H1 (cell line): ENCODE results near the gene WWP2. TPM values are rescaled to one million over a fixed set of nuclear protein-coding genes. Genes with fewer than 3 reads are reported as not detected.

Source experiments
- CTCF ChIA-PET: fragments of 300-600 bp; sonication (Branson Sonifier 250); formaldehyde crosslinking; loops from one replicate; lab custom pipeline; 2021; ENCODE audit not compliant: partially characterized antibody; lab: Charles Lee
- POLR2A ChIA-PET: fragments of 300-600 bp; sonication (Branson Sonifier 250); formaldehyde crosslinking; loops from one replicate; lab custom pipeline; 2021; ENCODE audit warnings: inconsistent platforms; ENCODE audit not compliant: partially characterized antibody; lab: Charles Lee
- DNase-seq, 2 experiments: peaks; one replicate each; pipeline versions ENCODE4 v3.0.0 to v3.0.0-alpha.2; 2010 to 2022; ENCODE audit warnings: low spot score in 2 of 2, low read depth in 1 of 2, mixed read lengths in 1 of 2
- FAIRE-seq: peaks from 2 replicates; lab custom pipeline; 2011; peaks lifted over from hg19 to GRCh38; lab: Jason Lieb, UNC
- H2AFZ ChIP-seq: 2 replicates; pipeline ENCODE4 v1.8.1; 2012; ENCODE audit warnings: low read length, inconsistent platforms
- H2AK5ac ChIP-seq: 2 replicates; pipeline ENCODE4 v1.6.1; 2013; ENCODE audit warnings: low read depth, low read length
- H2BK120ac ChIP-seq: replicated peaks from 2 replicates; pipeline ENCODE3; 2013; ENCODE audit warnings: low read depth, low read length, inconsistent platforms
- H2BK12ac ChIP-seq: 2 replicates; pipeline ENCODE4 v1.6.1; 2013; ENCODE audit warnings: low read depth, low read length
- H2BK15ac ChIP-seq: 2 replicates; pipeline ENCODE4 v1.6.1; 2013; ENCODE audit warnings: low read length
- H2BK20ac ChIP-seq: 2 replicates; pipeline ENCODE4 v1.6.1; 2013; ENCODE audit warnings: low read length
- H2BK5ac ChIP-seq: 2 replicates; pipeline ENCODE4 v1.6.1; 2013; ENCODE audit warnings: low read depth, low read length
- H3K14ac ChIP-seq: 2 replicates; pipeline ENCODE4 v1.6.1; 2013; ENCODE audit warnings: inconsistent platforms; ENCODE audit not compliant: insufficient read length
- H3K18ac ChIP-seq: 2 replicates; pipeline ENCODE4 v1.6.1; 2013; ENCODE audit warnings: low read length; ENCODE audit errors: extremely low read depth
- H3K23ac ChIP-seq: 2 replicates; pipeline ENCODE4 v1.6.1; 2013; ENCODE audit warnings: inconsistent platforms; ENCODE audit not compliant: insufficient read length
- H3K23me2 ChIP-seq: 2 replicates; pipeline ENCODE4 v1.6.1; 2013; ENCODE audit warnings: low read depth, low read length
- H3K27ac ChIP-seq: 2 replicates; pipeline ENCODE4 v1.6.1; 2011; ENCODE audit warnings: low read depth, low read length, inconsistent platforms
- H3K27me3 ChIP-seq, 4 experiments: replicated peaks in 1 of 4; 1 replicate in 1 of 4; 2 replicates in 3 of 4; pipeline versions ENCODE4 v1.6.1 to v1.8.1; 2011 to 2013; ENCODE audit warnings: low read length in 3 of 4, mild to moderate bottlenecking in 3 of 4, inconsistent platforms in 2 of 4, mixed read lengths in 2 of 4, moderate library complexity in 1 of 4; ENCODE audit not compliant: control insufficient read depth in 3 of 4, insufficient read depth in 3 of 4; ENCODE audit errors: extremely low read depth in 1 of 4
- H3K36me3 ChIP-seq, 4 experiments: 2 replicates each; pipeline versions ENCODE4 v1.6.1 to v1.8.1; 2011 to 2013; ENCODE audit warnings: mild to moderate bottlenecking in 4 of 4, low read length in 3 of 4, moderate library complexity in 2 of 4, control low read depth in 1 of 4, inconsistent platforms in 1 of 4; ENCODE audit not compliant: insufficient read depth in 4 of 4, control insufficient read depth in 2 of 4
- H3K4ac ChIP-seq: replicated peaks from 2 replicates; pipeline ENCODE3; 2013; ENCODE audit warnings: low read length, low read depth, mixed read lengths, inconsistent platforms; ENCODE audit not compliant: insufficient read length
- H3K4me1 ChIP-seq, 4 experiments: replicated peaks in 1 of 4; 1 replicate in 1 of 4; 2 replicates in 3 of 4; pipeline versions ENCODE4 v1.6.1 to v1.8.1; 2011 to 2013; ENCODE audit warnings: low read length in 3 of 4, inconsistent platforms in 2 of 4, mixed read lengths in 1 of 4; ENCODE audit not compliant: insufficient read depth in 4 of 4, control insufficient read depth in 3 of 4
- H3K4me2 ChIP-seq, 2 experiments: 2 replicates each; pipeline versions ENCODE4 v1.6.1 to v1.8.1; 2011 to 2013; ENCODE audit warnings: low read depth in 2 of 2, low read length in 2 of 2, control low read depth in 1 of 2, inconsistent platforms in 1 of 2, mild to moderate bottlenecking in 1 of 2; ENCODE audit not compliant: insufficient read depth in 1 of 2
- H3K4me3 ChIP-seq, 4 experiments: fragments of 200-600, 300-600 bp in 1 of 4; sonication (generic), shearing (Covaris generic), sonication (Bioruptor Twin) in 1 of 4; 2 replicates each; pipeline versions ENCODE4 v1.5.1 to v1.8.1; 2011 to 2016; ENCODE audit warnings: low read length in 4 of 4, low read depth in 3 of 4, control low read depth in 2 of 4, inconsistent platforms in 2 of 4, mild to moderate bottlenecking in 2 of 4, mixed read lengths in 1 of 4, moderate library complexity in 1 of 4; ENCODE audit not compliant: insufficient read depth in 2 of 4; ENCODE audit errors: extremely low read depth in 1 of 4
- H3K56ac ChIP-seq: replicated peaks from 2 replicates; pipeline ENCODE3; 2013; ENCODE audit warnings: low read depth, mild to moderate bottlenecking, mixed read lengths, low read length, inconsistent platforms; ENCODE audit not compliant: insufficient read length
- H3K79me1 ChIP-seq: 2 replicates; pipeline ENCODE4 v1.6.1; 2013; ENCODE audit warnings: low read depth, low read length, control low read depth
- H3K79me2 ChIP-seq, 2 experiments: 2 replicates each; pipeline versions ENCODE4 v1.6.1 to v1.8.1; 2012 to 2013; ENCODE audit warnings: low read length in 2 of 2, mild to moderate bottlenecking in 2 of 2, inconsistent platforms in 1 of 2; ENCODE audit not compliant: insufficient read depth in 2 of 2, control insufficient read depth in 1 of 2
- H3K9ac ChIP-seq, 4 experiments: replicated peaks in 1 of 4; 1 replicate in 1 of 4; 2 replicates in 3 of 4; pipeline versions ENCODE4 v1.6.1 to v1.8.1; 2011 to 2013; ENCODE audit warnings: low read depth in 3 of 4, low read length in 3 of 4, control low read depth in 2 of 4, mild to moderate bottlenecking in 2 of 4, moderate library complexity in 2 of 4, inconsistent platforms in 1 of 4; ENCODE audit errors: extremely low read depth in 1 of 4
- H3K9me3 ChIP-seq, 2 experiments: 2 replicates each; pipeline versions ENCODE4 v1.6.1 to v1.8.1; 2012 to 2013; ENCODE audit warnings: mild to moderate bottlenecking in 2 of 2, moderate library complexity in 2 of 2, control low read depth in 1 of 2, inconsistent platforms in 1 of 2, low read depth in 1 of 2, low read length in 1 of 2, mixed read lengths in 1 of 2; ENCODE audit not compliant: insufficient read depth in 2 of 2
- H4K20me1 ChIP-seq, 2 experiments: replicated peaks in 1 of 2; 2 replicates each; pipeline versions ENCODE3 to v1.8.1; 2011 to 2013; ENCODE audit warnings: inconsistent platforms in 2 of 2, low read length in 2 of 2, mild to moderate bottlenecking in 1 of 2; ENCODE audit not compliant: insufficient read depth in 2 of 2, control insufficient read depth in 1 of 2
- H4K5ac ChIP-seq: 2 replicates; pipeline ENCODE4 v1.6.1; 2013; ENCODE audit warnings: low read length, low read depth, mixed read lengths, inconsistent platforms; ENCODE audit not compliant: insufficient read length
- H4K8ac ChIP-seq: 2 replicates; pipeline ENCODE4 v1.8.0; 2013; ENCODE audit warnings: mild to moderate bottlenecking, moderate library complexity, low read length, inconsistent platforms; ENCODE audit not compliant: insufficient read depth; ENCODE audit errors: extremely low read depth
- H4K91ac ChIP-seq: replicated peaks from 2 replicates; pipeline ENCODE3; 2013; ENCODE audit warnings: low read length, mixed read lengths, inconsistent platforms; ENCODE audit not compliant: insufficient read length
- CHD2 ChIP-seq: IDR thresholded peaks from 2 replicates; pipeline ENCODE4 v1.6.1; 2012; ENCODE audit warnings: low read length, improper control_type of control experiment
- CREB1 ChIP-seq: IDR thresholded peaks from 2 replicates; pipeline ENCODE4 v1.6.1; 2012; ENCODE audit warnings: inconsistent platforms
- EP300 ChIP-seq, 2 experiments: IDR thresholded peaks; 1 replicate in 1 of 2; 2 replicates in 1 of 2; pipeline ENCODE4 v1.6.1; 2011 to 2012; ENCODE audit warnings: low read depth in 2 of 2, low read length in 2 of 2, mild to moderate bottlenecking in 2 of 2, borderline replicate concordance in 1 of 2, inconsistent platforms in 1 of 2, moderate library complexity in 1 of 2
- SUZ12 ChIP-seq: fragments of 200-600 bp; sonication (generic); IDR thresholded peaks from 2 replicates; pipeline ENCODE4 v1.6.1; 2012; ENCODE audit warnings: mild to moderate bottlenecking, inconsistent platforms, low read length, moderate library complexity, mixed read lengths
- TAF7 ChIP-seq: optimal IDR thresholded peaks from 2 replicates; pipeline ENCODE3; 2011; ENCODE audit warnings: low read depth, mild to moderate bottlenecking, inconsistent platforms, low read length, moderate library complexity, borderline replicate concordance
- TEAD4 ChIP-seq: IDR thresholded peaks from 2 replicates; pipeline ENCODE4 v1.6.1; 2012; ENCODE audit warnings: low read depth, low read length, inconsistent platforms, mixed read lengths
- WGBS, 2 experiments: shearing (Covaris generic) in 1 of 2; methylation state at CpG; one replicate each; pipeline versions ENCODE4 v1.1.6 to v1.1.7; 2013 to 2015; ENCODE audit warnings: low lambda C conversion rate in 2 of 2, mixed read lengths in 2 of 2, inconsistent platforms in 1 of 2, low coverage in 1 of 2, missing lambda C conversion rate in 1 of 2; ENCODE audit not compliant: insufficient replicate concordance in 2 of 2, insufficient coverage in 1 of 2, insufficient read length in 1 of 2; ENCODE audit errors: extremely low coverage in 1 of 2, missing lambda C conversion rate in 1 of 2; 5-methylcytosine and 5-hydroxymethylcytosine counted together
- polyA plus RNA-seq, 7 experiments: library from polyadenylated mRNA; depleted of rRNA in 3 of 7; stranded (reverse) in 5 of 7; unstranded in 2 of 7; fragments of >200 nt in 5 of 7; fragments of 200-250 nt in 2 of 7; gene quantifications; 1 replicate in 5 of 7; 2 replicates in 1 of 7; 4 replicates in 1 of 7; pipeline versions ENCODE4 v1.2.1 to v1.2.3, GENCODE V29; 2011 to 2013; ENCODE audit warnings: missing spikeins in 2 of 7, mixed read lengths in 2 of 7
- total RNA-seq: library from RNA; stranded (reverse); fragmentation: NEBNext Ultra II Directional; extraction: Animal tissue kit (Norgen Biotek cat#: 25700); gene quantifications from 2 replicates; pipeline ENCODE4 v1.2.1, GENCODE V29; 2021
- TF ChIP-seq, protein P1 (sequence below): IDR thresholded peaks from 2 replicates; pipeline ENCODE4 v1.6.1; 2011; ENCODE audit warnings: low read depth, mild to moderate bottlenecking, low read length; ENCODE audit not compliant: insufficient read depth

The WWP2 gene
- total and polyA plus RNA-seq, 2 of the 8 experiments (the other 6 are each of a cell fraction or from before 2014, with no cell fraction given): 14.1 to 42.2 TPM

DNA sequence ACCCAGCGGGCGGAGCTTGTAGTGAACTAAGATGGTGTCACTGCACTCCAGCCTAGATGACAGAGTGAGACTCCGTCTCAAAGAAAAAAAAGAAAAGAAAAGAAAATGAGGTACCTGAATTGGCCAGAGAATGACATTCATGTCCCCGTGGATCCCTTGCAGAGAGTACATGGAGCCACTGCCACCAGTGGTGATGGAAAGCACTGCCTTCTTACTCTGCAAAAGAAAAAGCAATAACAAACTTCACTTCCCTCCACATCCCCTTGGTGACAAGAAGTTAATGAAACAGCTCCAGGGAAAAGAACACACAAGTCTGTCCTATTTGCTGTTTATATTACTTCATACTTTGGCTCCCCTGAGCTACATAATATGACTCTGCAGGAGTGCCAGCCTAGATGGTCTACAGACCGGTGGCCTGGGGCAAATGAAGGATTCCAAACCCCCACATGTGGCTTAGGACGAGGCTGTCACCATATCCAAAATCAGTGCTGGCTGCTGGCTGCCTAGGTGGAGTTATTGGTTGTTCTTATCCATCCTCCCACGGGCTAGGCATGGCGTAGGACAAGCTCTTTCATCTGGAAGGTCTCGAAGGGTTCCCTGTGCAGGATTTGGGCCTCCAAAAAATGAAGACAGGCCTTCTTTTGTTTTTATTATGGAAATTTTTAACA is 49.1 kb upstream of the WWP2 start:
- Histone ChIP-seq H3K27ac (no peak overlapping the region), H3K79me2 (no peaks in the 10 kb centered on the region), H3K4me3 (no peak overlapping the region), H2BK5ac (no peak overlapping the region), H3K4me2 (no peak overlapping the region), H3K27me3 (no peaks in the 10 kb centered on the region), H3K4ac (no peak overlapping the region), H2BK12ac (no peak overlapping the region), H3K18ac (no peak overlapping the region), H4K5ac (no peak overlapping the region), H2AFZ (no peak overlapping the region), H3K4me1 (0 out of 7 replicates have a peak, but pooled peaks cover 0 to 2% (median 0%) of the 10 kb centered on the region in 4 experiments), H3K14ac (no peak overlapping the region), H3K9me3 (no peaks in the 10 kb centered on the region), H3K36me3 (peaks cover 0 to 9% (median 5%) of the 10 kb centered on the region in 4 experiments; a peak in 3 of 8 replicates), H3K79me1 (no peaks in the 10 kb centered on the region), H3K23ac (no peak overlapping the region), H3K23me2 (no peaks in the 10 kb centered on the region), H3K56ac (no peak overlapping the region), H4K91ac (no peak overlapping the region), H3K9ac (no peak overlapping the region), H2BK120ac (no peak overlapping the region), H2AK5ac (no peak overlapping the region), H4K20me1 (no peaks in the 10 kb centered on the region), H2BK15ac (no peak overlapping the region), H4K8ac (no peak overlapping the region; the same call in 1 of the 2 replicates), H2BK20ac (no peak overlapping the region)
- CTCF ChIA-PET: interaction anchor here (0.6 to 7.5 kb wide), 5 partner anchors 9 to 60 kb away, joined by 3 to 88 read pairs (median 6); partner anchors contain the start of genes NOB1 and NQO1
- FAIRE-seq (no peak), DNase-seq (peak in 1 of 2 experiments; percentile 28)
- POLR2A ChIA-PET: interaction anchor here (1.3 to 3.4 kb wide), 2 partner anchors 13 to 41 kb away, joined by 3 to 18 read pairs; partner anchors contain the start of gene NQO1
- TF ChIP-seq TEAD4 (no peak), TAF7 (no peak), SUZ12 (no peak), EP300 (IDR thresholded peaks at IDR 0.05; ENCODE audit: borderline replicate concordance in 1 of 2, low read depth in 2 of 2, low read length in 2 of 2) (no peak), CHD2 (no peak), CREB1 (no peak)
- TF ChIP-seq, protein P1, sequence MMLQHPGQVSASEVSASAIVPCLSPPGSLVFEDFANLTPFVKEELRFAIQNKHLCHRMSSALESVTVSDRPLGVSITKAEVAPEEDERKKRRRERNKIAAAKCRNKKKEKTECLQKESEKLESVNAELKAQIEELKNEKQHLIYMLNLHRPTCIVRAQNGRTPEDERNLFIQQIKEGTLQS: no peak
- WGBS, 2 experiments: 92% methylated on average over 9 of the region's 9 CpGs; no CpG with 5 or more reads in 1 of the 2 experiments
